Tibial artery (tissue), 4 donors: Measurements from ENCODE around the gene EHBP1L1.

ENCODE experiments used
- DNase-seq, 2 donors: peaks; one replicate each; pipeline ENCODE4 v3.0.0-alpha.2; 2019
- H3K27ac ChIP-seq, 2 donors: fragments of 200-600 bp; sonication (generic) in 1 of 2; 1 replicate in 1 of 2; 2 replicates in 1 of 2; pipeline ENCODE4 v1.5.1; 2018 to 2019; ENCODE audit warnings: mild to moderate bottlenecking in 1 of 2
- H3K27me3 ChIP-seq, 2 donors: fragments of 200-600 bp; sonication (generic) in 1 of 2; one replicate each; pipeline versions ENCODE4 v1.5.1 to v1.6.0; 2016 to 2019
- H3K36me3 ChIP-seq, 3 donors: fragments of 200-600 bp; sonication (generic) in 2 of 3; one replicate each; pipeline ENCODE4 v1.5.1; 2016 to 2019; ENCODE audit warnings: mild to moderate bottlenecking in 2 of 3
- H3K4me1 ChIP-seq, 4 donors: fragments of 200-600 bp; sonication (generic) in 2 of 4; 1 replicate in 3 of 4; 2 replicates in 1 of 4; pipeline ENCODE4 v1.5.1; 2016 to 2019
- H3K4me3 ChIP-seq, 2 donors: fragments of 200-600 bp; sonication (generic) in 1 of 2; 1 replicate in 1 of 2; 2 replicates in 1 of 2; pipeline ENCODE4 v1.5.1; 2018 to 2019; ENCODE audit warnings: mild to moderate bottlenecking in 2 of 2
- H3K9me3 ChIP-seq, 3 donors: fragments of 200-600 bp; sonication (generic) in 1 of 3; one replicate each; pipeline ENCODE4 v1.5.1; 2016 to 2019
- CTCF ChIP-seq, 2 experiments: fragments of 200-600 bp in 1 of 2; fragments of 450-650 bp in 1 of 2; IDR thresholded peaks; one replicate each; pipeline ENCODE4 v1.5.1; 2017 to 2019; ENCODE audit warnings: antibody characterized with exemption in 2 of 2, mild to moderate bottlenecking in 1 of 2, moderate library complexity in 1 of 2
- intact Hi-C: fragments of 100-400 bp; cut with DNase I; formaldehyde crosslinking; loops from one replicate; pipeline ENCODE4 v1.15.0; 2023; ENCODE audit warnings: low total_unique reads

EHBP1L1 gene

GRCh38 chr11:65593518-65594414 lies 17.9 kb downstream of the EHBP1L1 start:
- peak; percentile 79 to 81 for TF ChIP-seq CTCF (IDR thresholded peaks at IDR 0.05)
- no peak overlapping the region for H3K4me3 ChIP-seq
- H3K36me3 ChIP-seq: peaks cover 45 to 70% (median 59%) of the 10 kb centered on the region in 3 donors
- H3K4me1 ChIP-seq: peaks cover 0 to 22% (median 13%) of the 10 kb centered on the region in 4 donors
- intact Hi-C loops: no loop called here
- peak in 1 of 2 donors; percentile 81 for DNase-seq
- H3K27me3 ChIP-seq: no peaks in the 10 kb centered on the region
- H3K27ac ChIP-seq: peak overlapping the region; percentile 3 to 31
- H3K9me3 ChIP-seq: no peaks in the 10 kb centered on the region

- intact Hi-C loops: no loop called here
- peaks cover 39 to 71% (median 64%) of the 10 kb centered on the region in 3 donors for H3K36me3 ChIP-seq
These were observed 19.3 kb downstream of the EHBP1L1 start for GRCh38 chr11:65595131-65595530.

GRCh38 chr11:65595543-65596281 lies 19.9 kb downstream of the EHBP1L1 start, which contains the start of gene KCNK7:
KCNK7 (minus strand) TSS chr11:65595800; CDS start chr11:65595772, 28 bp downstream.
- no peak for DNase-seq
- Histone ChIP-seq H3K27ac (peak within 1 kb of the TSS in 1 of 2 donors; percentile 16), H3K4me1 (peaks cover 0 to 21% (median 12%) of the 10 kb centered on the region in 4 donors), H3K36me3 (peaks cover 33 to 71% (median 64%) of the 10 kb centered on the region in 3 donors), H3K27me3 (no peaks in the 10 kb centered on the region), H3K4me3 (no peak within 1 kb of the TSS), H3K9me3 (no peaks in the 10 kb centered on the region)
- intact Hi-C loops: no loop called here
- TF ChIP-seq CTCF (IDR thresholded peaks at IDR 0.05): no peak

More at GRCh38 chr11:65595131-65595530, 19.3 kb downstream of the EHBP1L1 start:
- Histone ChIP-seq H3K27ac (peak overlapping the region in 1 of 2 donors; percentile 16), H3K27me3 (no peaks in the 10 kb centered on the region), H3K4me3 (no peak overlapping the region), H3K4me1 (peaks cover 0 to 21% (median 12%) of the 10 kb centered on the region in 4 donors), H3K9me3 (no peaks in the 10 kb centered on the region)
- DNase-seq: peak in 1 of 2 donors; percentile 61
- TF ChIP-seq CTCF (IDR thresholded peaks at IDR 0.05): no peak

- peaks cover 25 to 71% (median 62%) of the 10 kb centered on the region in 3 donors for H3K36me3 ChIP-seq
- no peak for DNase-seq
- no peak overlapping the region for H3K27ac ChIP-seq
- intact Hi-C loops: no loop called here
- H3K9me3 ChIP-seq: no peaks in the 10 kb centered on the region
- H3K27me3 ChIP-seq: no peaks in the 10 kb centered on the region
- H3K4me1 ChIP-seq: peaks cover 0 to 21% (median 12%) of the 10 kb centered on the region in 4 donors
- H3K4me3 ChIP-seq: no peak overlapping the region
- TF ChIP-seq CTCF (IDR thresholded peaks at IDR 0.05): no peak
These were observed 20.7 kb downstream of the EHBP1L1 start for GRCh38 chr11:65596520-65596919.

- Histone ChIP-seq H3K9me3 (no peaks in the 10 kb centered on the region), H3K27me3 (no peaks in the 10 kb centered on the region), H3K4me1 (peaks cover 0 to 16% (median 8%) of the 10 kb centered on the region in 4 donors), H3K36me3 (peaks cover 17 to 71% (median 55%) of the 10 kb centered on the region in 3 donors), H3K27ac (no peak overlapping the region), H3K4me3 (no peak overlapping the region)
- no peak for TF ChIP-seq CTCF (IDR thresholded peaks at IDR 0.05)
- intact Hi-C loops: no loop called here
- DNase-seq: peak in 1 of 2 donors; percentile 63
These were observed 22.4 kb downstream of the EHBP1L1 start for GRCh38 chr11:65598258-65598699.
